Right atrium auricular region (tissue), 2 donors: Measurements from ENCODE around the gene FGF14. TPM values are rescaled to one million over a fixed set of nuclear protein-coding genes. Genes with fewer than 3 reads are reported as not detected.
A peak's percentile ranks its signal among the peaks of the same experiment; 100 is the strongest.

ENCODE experiments used
- DNase-seq: peaks from one replicate; pipeline ENCODE4 v3.0.0-alpha.2; 2019; ENCODE audit warnings: low spot score
- H3K27ac ChIP-seq, 2 donors: fragments of 200-600 bp; sonication (generic); 1 replicate in 1 of 2; 2 replicates in 1 of 2; pipeline ENCODE4 v1.5.1; 2016 to 2019
- H3K27me3 ChIP-seq, 2 donors: fragments of 200-600 bp; sonication (generic); one replicate each; pipeline versions ENCODE4 v1.5.1 to v1.6.0; 2017 to 2019
- H3K36me3 ChIP-seq: fragments of 200-600 bp; sonication (generic); one replicate; pipeline ENCODE4 v1.5.1; 2016
- H3K4me1 ChIP-seq, 2 donors: fragments of 200-600 bp; sonication (generic); one replicate each; pipeline versions ENCODE4 v1.5.1 to v1.6.0; 2017 to 2019
- H3K4me3 ChIP-seq, 2 donors: fragments of 200-600 bp; sonication (generic); 1 replicate in 1 of 2; 2 replicates in 1 of 2; pipeline ENCODE4 v1.5.1; 2017 to 2019; ENCODE audit warnings: mild to moderate bottlenecking in 1 of 2, moderate library complexity in 1 of 2
- H3K9me3 ChIP-seq, 2 donors: fragments of 200-600 bp; sonication (generic); one replicate each; pipeline ENCODE4 v1.5.1; 2019
- total RNA-seq, 2 donors: library from RNA; depleted of rRNA; stranded (reverse); fragments of >200 nt; gene quantifications; one replicate each; pipeline ENCODE4 v1.1.0, GENCODE V29; 2016
- TF ChIP-seq, protein P1 (sequence below), 2 donors: fragments of 200-600 bp; sonication (generic); IDR thresholded peaks; one replicate each; pipeline ENCODE4 v1.5.1; 2019; ENCODE audit warnings: antibody characterized with exemption in 2 of 2

FGF14 gene
- total RNA-seq, 2 donors from 2014 or later = 1.3 to 1.7 TPM

GRCh38 chr13:102207680-102208342 lies 194.0 kb downstream of the FGF14 start:
- Histone ChIP-seq H3K4me3 (no peak overlapping the region), H3K36me3 (no peaks in the 10 kb centered on the region), H3K27ac (no peak overlapping the region), H3K4me1 (no peaks in the 10 kb centered on the region), H3K9me3 (no peaks in the 10 kb centered on the region), H3K27me3 (no peaks in the 10 kb centered on the region)
- TF ChIP-seq, protein P1, sequence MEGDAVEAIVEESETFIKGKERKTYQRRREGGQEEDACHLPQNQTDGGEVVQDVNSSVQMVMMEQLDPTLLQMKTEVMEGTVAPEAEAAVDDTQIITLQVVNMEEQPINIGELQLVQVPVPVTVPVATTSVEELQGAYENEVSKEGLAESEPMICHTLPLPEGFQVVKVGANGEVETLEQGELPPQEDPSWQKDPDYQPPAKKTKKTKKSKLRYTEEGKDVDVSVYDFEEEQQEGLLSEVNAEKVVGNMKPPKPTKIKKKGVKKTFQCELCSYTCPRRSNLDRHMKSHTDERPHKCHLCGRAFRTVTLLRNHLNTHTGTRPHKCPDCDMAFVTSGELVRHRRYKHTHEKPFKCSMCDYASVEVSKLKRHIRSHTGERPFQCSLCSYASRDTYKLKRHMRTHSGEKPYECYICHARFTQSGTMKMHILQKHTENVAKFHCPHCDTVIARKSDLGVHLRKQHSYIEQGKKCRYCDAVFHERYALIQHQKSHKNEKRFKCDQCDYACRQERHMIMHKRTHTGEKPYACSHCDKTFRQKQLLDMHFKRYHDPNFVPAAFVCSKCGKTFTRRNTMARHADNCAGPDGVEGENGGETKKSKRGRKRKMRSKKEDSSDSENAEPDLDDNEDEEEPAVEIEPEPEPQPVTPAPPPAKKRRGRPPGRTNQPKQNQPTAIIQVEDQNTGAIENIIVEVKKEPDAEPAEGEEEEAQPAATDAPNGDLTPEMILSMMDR (IDR thresholded peaks at IDR 0.05) = no peak
- no peak for DNase-seq

DNA sequence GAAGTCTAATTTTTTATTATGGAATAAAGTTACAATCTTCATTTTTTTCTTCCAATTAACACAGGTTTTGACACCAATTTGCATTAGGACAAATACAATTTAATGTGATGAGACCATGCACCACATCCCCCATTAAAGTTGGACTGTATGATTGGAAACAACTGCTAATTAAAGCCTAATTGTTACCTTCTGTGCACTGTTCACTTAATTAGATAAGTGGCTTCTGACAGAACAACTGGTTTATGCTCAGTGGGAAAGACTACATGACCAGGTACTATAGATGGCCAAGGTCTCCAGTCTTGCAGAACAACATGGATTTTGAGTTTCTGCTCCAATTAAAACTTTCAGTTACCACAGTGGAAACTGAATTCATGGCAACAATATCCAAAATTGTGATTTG lies 198.1 kb downstream of the FGF14 start:
- TF ChIP-seq, protein P1 (IDR thresholded peaks at IDR 0.05) = no peak

DNA sequence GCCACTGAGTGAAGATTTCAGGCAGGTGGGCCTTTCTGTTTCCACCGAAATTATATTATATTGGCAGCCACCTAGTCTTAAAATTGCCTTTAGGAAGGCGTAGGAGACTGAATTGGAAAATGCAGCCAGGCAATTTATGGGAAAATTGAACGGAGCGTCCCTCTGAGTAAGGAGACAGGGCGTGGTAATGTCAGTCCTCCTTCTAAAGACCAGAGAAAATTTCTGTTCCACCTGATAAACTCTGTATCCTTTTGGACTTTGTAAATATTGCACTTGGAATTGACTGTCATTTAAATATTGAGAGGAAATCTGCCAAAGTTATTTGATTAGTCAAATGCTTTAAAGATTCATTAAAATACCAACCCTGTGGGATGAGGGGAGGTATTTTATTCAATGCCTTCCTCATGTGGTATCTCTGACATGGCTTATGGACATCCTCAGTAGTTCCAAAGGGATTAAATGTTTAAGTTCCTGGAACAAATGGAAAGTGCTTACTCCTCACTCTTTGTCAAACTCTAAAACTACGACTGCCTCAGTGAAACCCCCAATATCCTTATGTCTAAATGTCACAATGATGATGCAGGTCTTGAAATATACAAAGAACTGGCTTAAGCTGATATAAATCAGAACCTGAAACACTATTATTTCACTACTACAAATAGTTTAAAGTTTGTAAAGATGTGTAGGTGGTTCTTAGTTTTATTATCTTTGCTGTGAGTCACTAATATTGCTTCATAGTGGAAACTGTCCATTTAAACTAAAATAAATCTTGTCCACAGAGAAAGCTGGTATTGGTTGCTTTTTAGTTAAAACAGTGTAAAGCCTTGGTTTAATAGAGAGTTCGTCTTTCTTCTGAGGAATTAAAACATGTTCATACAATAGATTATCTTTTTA lies 203.2 kb downstream of the FGF14 start:
- H3K36me3 ChIP-seq = no peaks in the 10 kb centered on the region
- H3K4me3 ChIP-seq = no peak overlapping the region
- no peaks in the 10 kb centered on the region for H3K4me1 ChIP-seq
- H3K27me3 ChIP-seq = no peaks in the 10 kb centered on the region
- no peak for DNase-seq
- no peaks in the 10 kb centered on the region for H3K9me3 ChIP-seq
- peak overlapping the region; percentile 27 to 39 for H3K27ac ChIP-seq
- TF ChIP-seq, protein P1 (IDR thresholded peaks at IDR 0.05) = no peak

More for the DNA sequence above, 198.1 kb downstream of the FGF14 start:
- Histone ChIP-seq H3K9me3 (no peaks in the 10 kb centered on the region), H3K4me3 (no peak overlapping the region), H3K27me3 (no peaks in the 10 kb centered on the region), H3K4me1 (no peaks in the 10 kb centered on the region), H3K27ac (no peak overlapping the region), H3K36me3 (no peaks in the 10 kb centered on the region)
- DNase-seq = no peak

DNA sequence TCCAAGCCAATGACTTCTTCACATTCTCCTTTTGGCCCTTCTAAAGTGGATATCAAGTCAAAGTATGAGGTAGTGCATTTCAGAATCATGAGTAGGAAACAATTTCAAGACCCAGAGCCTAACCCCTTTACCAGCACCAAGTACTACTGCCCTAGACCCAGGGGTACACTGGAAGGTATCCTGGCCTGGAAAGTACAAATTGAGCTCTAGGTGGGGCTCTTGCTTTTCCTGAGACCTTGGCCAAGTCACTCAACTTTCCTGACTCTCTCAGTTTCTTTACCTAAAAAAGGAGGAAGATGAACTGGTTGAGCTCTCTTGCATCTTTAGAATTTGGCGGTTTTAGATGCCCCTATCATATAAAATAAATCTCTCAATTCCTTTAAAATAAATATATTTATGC lies 204.7 kb downstream of the FGF14 start:
- Histone ChIP-seq H3K36me3 (no peaks in the 10 kb centered on the region), H3K9me3 (no peaks in the 10 kb centered on the region), H3K4me1 (no peaks in the 10 kb centered on the region), H3K27me3 (no peaks in the 10 kb centered on the region), H3K4me3 (no peak overlapping the region), H3K27ac (no peak overlapping the region)
- no peak for DNase-seq
- TF ChIP-seq, protein P1 (IDR thresholded peaks at IDR 0.05) = peak in 1 of 2 donors; percentile 54

DNA sequence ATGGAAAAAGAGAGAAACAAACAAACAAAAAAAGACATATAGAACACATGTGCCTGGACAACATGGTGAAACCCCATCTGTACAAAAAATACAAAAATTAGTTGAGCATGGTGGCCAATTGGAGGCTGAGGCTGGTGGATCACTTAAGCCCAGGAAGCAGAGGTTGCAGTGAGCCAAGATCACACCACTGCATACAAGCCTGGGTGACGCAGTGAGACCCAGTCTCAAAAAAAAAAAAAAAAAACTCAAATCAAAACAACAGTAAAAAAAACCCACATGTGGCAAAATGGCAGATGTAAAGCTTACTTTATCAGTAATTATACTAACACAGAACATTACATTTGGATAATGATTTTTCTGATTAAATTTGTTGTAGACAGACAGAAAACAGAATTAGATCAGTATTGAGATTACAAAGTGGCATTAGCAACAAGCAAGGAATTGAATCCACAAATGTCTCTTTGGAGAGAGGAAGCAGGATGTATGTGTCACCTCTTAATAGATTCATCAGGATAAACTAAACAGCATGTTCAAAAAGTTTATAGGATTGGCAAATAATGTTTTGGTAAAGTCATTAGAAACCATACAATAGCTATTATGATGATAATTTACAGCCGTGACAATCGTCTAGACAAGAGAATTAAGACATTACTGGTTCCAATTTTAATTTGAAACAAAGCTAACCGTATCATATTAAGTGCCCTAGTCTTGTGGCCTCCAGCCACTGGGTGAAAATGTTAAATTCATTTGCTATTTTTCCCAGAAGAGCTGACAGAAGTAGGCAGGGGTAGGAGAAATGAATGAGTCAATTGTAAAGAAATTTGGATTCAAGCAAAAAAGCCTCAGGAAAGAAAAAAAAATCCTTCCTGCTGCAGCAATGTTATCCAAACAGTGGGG lies 206.0 kb downstream of the FGF14 start:
- no peak overlapping the region for H3K4me3 ChIP-seq
- no peaks in the 10 kb centered on the region for H3K27me3 ChIP-seq
- no peaks in the 10 kb centered on the region for H3K36me3 ChIP-seq
- peak overlapping the region in 1 of 2 donors; percentile 14 for H3K27ac ChIP-seq
- TF ChIP-seq, protein P1 (IDR thresholded peaks at IDR 0.05) = no peak
- H3K9me3 ChIP-seq = no peaks in the 10 kb centered on the region
- DNase-seq = no peak
- no peaks in the 10 kb centered on the region for H3K4me1 ChIP-seq
